HG02571 (cell line): ENCODE measurements around the gene MARK4.
"Not testable (repeated sequence)": the region's sequence is repeated elsewhere in the genome, so short reads cannot be mapped to it uniquely, and the experiment has no call there.

ENCODE experiments used
- ATAC-seq: cut with Tn5 transposase; IDR thresholded peaks from one replicate; pipeline ENCODE4 v1.9.1; 2021; ENCODE audit warnings: mild to moderate bottlenecking, moderate library complexity; ENCODE audit not compliant: unreplicated experiment

Gene MARK4

DNA sequence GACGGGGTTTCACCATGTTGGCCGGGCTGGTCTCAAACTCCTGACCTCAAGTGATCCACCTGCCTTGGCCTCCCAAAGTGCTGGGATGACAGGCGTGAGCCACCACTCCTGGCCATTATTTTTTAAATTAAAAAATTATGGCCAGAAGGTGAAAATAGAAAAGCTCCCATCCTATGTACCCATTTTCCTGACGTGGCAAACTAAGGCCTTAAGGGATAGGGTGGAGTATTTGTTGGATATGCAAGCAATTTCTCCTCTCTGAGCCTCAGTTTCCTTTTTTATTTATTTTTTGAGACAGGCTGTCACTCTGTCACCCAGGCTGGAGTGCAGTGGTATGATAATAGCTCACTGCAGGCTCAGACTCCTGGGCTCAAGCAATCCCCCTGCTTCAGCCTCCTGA is 83.8 kb downstream of the MARK4 start:
- not testable (repeated sequence) for ATAC-seq

DNA sequence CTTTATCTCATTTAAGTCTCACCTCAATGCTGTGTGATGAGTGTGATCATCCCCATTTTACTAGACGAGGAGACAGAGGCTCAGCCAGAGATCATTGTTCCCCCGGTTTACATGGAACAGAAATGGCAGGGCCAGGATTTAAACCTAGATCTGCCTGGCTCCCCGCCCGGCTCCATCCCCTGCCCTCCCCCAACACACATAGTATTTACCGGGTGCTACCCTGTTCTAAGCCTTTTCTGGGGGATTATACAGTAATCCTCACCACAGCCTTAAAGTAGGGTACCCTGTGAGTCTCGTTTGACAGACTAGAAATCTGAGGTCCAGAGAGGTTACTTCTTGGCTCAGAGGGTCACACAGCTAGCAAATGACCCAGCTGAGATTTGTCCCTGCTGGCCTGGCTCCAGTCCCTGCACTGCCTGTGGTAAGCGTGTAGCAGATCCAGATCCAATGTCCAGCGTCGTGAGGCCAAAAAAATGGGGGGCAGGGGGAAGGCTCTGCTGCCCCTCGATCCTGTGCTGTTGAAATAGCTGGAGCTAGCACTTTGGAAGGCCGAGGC is 85.7 kb downstream of the MARK4 start:
- no peak for ATAC-seq

DNA sequence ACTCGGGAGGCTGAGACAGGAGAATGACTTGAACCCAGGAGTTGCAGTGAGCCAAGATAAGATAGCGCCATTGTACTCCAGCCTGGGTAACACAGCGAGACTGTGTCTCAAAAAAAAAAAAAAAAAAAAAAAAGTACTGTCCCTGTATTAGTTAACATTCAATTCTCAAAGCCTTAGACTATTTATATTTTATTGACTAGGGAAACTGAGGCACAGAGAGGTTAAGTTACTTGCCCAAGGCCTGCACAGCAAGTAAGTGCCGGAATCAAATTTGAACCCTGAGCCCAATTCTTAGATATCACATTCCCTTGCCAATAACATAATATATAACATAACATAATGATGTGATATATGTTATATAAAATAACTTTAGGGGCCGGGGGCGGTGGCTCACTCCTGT is 88.6 kb downstream of the MARK4 start:
- no peak for ATAC-seq

DNA sequence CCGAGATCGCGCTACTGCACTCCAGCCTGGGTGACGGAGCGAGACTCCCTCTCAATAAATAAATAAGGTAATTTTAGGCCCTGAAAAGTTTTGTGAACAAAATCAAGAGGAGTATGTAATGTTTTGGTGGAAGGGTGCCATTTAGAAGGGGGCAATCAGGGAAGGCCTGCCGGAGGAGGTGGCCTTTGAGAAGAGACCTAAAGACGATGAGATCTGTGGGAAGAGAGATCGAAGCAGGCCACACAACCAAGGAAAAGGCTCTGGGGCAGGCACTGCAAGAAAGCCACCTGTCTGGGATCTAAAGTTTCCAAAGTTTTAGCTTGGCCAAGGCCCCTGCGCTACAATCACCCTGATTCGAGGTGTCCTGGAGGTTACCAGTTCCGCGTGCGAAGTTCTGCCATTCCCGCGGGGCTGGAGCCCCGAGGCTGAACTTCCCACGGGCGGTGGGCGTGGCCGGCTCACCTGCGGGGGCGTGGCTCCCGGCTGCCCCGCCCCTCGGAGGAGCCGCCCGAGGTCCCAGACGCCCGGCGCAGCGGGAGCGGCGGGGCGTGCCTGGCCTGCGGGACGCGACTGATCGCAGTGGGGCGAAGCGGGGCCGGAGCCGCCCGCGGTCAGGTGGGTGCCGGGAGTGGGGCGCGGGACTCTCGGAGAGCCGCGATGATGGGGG is 89.3 kb downstream of the MARK4 start, which contains the start of gene KLC3:
Gene KLC3 (plus strand): TSS at position 519 of the 667 bp plus-strand sequence. CDS start 4,792 bp downstream, outside the sequence.
- ATAC-seq, result no peak

DNA sequence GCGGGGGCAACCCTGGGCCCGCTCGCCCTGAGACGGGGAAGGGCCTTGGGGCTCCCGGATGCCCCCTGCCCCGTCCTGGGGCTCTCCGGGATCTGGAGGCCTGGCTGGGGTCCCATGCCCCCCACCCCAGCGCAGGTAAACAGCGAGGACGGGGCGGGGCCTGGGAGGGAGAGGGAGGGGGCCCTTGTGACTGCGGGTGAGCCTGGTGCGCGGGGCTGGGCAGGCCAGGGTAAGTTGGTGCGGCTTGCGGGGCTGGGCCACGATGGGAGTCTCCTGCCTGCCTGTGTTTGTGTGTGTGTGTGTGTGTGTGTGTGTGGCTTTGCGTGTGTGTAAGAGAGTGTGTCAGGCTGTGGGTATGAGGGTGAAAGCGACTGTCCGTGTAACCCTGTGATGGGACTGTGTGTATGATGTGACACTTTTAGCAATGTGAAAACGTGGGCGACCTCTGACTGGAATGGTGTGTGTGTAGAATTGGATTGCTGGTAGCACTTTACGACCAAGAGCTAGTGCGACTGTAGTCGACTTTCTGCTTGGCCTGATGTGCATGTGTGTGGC is 89.9 kb downstream of the MARK4 start:
- no peak for ATAC-seq

DNA sequence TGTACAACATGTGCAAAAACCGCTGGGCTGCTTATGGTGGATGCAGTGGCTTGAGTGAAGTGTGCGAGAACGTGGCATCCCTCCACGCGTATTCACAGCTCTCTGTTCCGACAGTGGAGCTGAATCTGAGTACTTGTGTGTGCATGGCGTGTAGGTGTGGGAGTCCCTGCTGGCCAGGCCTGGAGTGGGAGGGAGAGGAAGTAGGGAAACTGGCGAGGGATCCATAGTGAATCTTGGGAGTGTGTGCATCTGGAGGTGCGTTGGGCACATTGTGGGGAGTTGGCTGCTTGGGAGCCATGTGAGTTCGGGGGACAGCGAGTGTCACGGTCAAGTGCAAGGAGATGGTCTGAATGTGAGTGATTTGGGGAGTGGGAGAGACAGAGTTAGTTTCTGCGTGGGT is 91.8 kb downstream of the MARK4 start:
- no peak for ATAC-seq

DNA sequence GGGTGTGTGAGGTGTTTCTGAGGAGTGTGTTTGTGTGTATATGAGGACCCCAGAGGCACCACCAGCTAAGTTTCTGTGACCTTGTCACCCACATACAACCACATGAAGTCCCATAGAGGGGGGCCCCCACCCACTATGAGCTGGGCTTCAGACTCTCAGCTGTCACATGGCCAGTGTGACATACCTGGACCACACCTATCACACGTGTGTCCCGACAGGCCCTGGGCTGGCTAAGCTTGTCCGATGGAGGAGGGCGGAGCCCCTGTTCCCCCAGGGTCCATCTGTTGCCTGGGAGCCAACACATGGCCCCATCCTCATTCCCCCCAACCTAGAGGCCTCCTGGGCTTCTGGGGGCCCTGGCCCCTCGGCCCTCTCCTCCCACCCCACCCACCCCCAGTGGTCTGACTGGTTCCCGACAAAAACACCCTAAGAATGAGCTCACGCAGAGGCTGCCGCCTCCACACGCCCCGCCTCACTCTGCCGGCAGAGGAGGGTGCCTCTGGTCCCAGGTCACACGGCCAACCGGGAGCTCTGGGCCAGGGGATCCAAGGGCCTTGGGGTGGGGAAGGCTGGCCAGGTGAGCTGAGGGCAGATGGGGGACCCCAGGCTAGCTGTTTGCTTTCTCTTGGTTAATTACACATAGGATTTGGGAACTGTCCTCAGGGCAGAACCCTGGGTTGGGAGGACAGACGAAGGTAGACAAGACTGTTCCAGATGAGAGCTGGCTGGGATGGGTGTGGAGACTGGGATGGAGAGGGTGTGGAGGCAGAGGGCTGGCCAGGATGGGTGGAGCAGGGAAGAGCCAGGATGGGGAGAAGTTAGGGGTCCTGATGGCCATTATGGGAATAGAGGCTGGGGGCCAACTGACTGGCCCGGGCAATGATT is 93.8 kb downstream of the MARK4 start:
- ATAC-seq, result no peak

DNA sequence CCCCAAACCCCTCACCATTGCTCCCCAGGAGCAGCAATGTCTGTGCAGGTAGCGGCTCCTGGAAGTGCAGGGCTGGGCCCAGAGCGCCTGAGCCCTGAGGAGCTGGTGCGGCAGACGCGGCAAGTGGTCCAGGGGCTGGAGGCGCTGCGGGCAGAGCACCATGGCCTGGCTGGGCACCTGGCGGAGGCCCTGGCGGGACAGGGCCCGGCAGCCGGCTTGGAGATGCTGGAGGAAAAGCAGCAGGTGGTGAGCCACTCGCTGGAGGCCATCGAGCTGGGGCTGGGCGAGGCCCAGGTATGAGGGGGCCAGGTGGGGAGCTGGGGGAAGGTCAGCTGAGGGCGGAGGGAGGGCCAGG is 94.4 kb downstream of the MARK4 start:
- no peak for ATAC-seq

DNA sequence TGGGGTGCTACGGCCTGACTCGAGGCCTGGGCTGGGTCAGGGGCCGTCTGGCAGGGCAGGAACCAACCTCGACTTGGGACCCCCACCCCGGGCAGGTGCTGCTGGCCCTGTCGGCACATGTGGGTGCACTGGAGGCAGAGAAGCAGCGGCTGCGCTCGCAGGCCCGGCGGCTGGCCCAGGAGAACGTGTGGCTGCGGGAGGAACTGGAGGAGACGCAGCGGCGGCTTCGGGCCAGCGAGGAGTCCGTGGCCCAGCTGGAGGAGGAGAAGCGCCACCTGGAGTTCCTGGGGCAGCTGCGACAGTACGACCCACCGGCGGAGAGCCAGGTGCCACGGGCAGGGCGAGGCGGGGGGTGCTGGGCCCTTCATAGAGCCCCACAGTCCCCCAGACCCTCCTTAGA is 95.4 kb downstream of the MARK4 start:
- ATAC-seq, result no peak

DNA sequence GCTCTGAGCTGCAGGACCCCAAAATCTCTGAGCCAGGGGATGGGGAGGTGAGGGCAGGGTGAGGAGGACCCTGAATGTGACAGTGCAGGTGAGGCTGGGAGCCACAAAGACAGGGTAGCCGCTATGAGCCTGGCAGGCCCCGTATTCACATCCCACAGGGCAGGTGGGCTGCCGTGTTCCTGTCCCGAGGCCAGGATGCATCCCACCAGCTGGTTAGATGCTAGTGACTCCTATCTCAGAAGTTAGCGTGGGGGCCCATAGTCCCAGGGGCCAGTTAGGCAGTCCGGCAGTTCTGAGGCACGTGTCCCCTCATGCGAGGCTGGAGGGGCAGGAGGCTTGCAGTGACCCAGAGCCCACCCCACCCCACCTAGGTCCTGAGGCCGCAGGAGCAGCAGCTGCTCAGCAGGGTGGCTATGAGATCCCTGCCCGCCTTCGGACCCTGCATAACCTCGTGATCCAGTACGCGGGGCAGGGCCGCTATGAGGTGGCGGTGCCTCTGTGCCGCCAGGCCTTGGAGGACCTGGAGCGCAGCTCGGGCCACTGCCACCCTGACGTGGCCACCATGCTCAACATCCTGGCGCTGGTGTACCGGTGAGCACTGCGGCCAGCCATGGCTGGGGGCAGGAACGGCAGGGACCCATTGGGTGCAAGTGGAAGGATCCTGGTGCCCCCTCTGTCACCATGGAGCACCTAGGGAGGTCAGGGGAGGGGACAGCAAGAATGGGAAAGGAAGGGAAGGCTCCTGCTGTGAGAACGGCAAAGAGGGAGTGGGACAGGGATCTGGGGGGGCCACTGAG is 96.7 kb downstream of the MARK4 start:
- ATAC-seq, result no peak

DNA sequence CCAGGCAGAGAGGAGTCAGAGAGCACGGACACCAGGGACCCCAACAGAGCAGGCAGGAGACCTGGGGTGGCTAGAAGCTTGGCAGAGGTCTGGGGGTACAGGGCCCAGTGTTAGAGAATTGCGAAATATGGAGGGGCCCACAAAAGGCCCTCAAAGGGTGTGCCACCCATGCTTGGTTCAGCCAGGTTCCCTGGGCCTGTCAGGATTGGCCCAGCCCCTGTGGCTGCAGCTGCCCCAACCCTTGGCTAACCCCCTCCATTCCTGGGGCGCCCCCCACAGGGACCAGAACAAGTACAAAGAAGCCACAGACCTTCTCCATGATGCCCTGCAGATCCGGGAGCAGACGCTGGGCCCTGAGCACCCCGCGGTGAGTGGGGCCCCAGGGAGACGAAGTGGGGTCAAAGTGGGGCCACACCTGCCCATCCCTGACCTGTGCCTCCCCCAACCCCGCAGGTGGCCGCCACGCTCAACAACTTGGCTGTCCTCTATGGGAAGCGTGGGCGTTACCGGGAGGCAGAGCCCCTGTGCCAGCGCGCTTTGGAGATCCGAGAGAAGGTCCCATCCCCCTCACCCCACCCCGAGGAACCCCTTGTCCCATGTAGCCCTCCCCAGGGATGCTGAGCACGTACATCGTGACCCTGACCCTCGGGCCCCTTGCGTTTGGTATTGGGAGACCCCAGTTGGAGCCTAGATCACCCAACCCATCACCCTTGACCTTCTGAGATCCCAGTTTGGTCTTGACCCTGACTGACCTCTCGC is 97.5 kb downstream of the MARK4 start:
- ATAC-seq, result no peak

DNA sequence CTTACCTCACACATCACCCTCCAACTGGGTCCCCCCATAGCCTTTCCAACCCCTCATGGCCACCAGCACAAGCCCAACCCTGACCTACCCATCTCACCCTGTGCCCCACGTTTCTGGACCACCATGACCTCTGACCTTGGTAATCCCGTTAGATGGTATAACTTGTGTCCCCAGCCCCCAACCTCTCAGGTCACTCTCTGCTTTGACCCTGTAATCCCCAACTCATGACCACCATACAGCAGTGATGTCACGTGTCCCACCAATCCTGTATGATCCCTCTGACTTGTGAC is 98.0 kb downstream of the MARK4 start:
- no peak for ATAC-seq

DNA sequence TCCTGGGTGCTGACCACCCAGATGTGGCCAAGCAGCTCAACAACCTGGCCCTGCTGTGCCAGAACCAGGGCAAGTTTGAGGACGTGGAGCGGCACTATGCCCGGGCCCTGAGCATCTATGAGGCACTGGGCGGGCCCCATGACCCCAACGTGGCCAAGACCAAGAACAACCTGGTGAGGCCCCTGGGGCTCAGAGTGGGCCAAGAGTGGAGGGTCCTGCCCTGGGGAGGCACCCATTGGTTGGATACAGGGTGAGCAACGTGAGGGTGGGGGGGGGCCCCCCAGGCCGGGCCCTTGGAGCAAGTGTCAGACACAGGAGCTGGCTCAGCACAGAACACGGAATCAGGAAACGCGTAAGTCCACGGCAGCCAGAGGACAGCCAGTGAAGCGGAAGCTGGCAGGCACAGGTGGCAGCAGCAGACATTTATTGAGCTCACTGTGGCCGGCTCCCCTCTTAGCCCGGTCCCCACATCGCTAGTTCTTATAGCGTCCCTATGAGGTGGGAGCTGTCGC is 98.4 kb downstream of the MARK4 start:
- ATAC-seq, result no peak

DNA sequence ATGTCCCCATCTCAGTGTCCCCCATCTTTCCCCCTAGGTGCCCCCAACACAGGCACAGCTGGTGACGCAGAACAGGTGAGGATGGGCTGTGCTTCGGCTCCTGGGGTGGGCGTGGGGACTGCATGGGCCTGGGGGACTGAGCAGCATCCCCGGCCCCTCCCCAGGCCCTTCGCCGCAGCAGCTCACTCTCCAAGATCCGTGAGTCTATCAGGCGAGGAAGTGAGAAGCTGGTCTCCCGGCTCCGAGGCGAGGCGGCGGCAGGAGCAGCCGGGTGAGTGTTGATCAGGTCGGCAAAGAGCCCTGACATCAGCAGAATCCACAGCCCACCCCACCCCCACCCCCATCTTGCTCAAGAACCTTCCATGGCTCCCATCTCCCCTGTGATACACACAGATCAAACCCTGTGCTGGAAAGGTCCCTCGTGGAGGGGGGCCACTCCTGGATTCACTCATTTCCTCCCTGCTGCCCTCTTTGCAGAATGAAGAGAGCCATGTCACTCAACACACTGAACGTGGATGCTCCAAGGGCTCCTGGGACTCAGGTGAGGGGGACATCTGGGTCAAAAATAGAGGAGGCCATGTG is 99.5 kb downstream of the MARK4 start:
- ATAC-seq, result no peak

DNA sequence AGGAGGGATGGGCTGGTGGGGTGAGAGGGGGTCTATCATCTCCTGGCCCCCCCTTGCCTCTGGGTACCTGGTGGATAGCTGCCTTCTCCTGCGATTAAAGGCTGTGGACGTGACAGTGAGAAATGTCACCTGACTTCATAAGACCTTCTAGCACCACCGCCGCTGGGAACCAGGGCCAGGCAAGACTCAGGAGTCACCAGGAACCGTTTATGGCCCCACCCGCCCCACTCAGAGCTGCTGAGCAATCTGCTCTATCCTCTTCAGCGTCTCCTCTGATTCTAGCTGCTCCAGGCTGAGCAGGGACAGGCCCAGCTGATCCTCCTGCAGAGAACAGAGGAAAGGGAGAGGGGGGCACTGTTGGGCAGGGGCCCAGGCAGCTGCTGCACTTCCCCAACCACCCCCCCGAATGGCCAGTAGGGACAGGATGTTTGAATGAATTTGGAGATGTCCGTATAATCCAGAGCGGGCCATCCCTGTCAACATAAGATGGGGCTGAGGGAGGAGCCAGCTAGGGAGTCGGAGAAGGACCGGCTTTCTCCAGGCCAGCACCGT is 100.4 kb downstream of the MARK4 start:
- no peak for ATAC-seq

DNA sequence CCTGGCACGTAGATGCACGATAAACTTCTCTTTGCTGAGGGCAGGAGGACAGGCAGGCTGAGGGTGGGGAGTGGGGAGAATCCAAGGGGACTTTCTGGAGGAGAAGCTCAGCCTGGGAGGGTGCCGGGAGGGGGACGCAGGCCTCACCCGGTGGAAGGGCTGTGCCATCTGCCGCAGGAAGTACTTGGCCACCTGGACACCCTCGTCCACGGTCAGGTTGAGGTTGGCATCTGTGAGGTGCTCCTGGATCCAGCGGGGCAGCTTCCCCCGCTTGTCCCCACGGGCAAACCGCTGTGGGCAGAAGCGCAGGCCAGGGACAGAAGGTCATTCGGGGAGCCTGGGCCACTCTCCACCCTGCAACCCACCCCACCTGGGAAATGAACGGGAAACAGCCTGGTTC is 101.0 kb downstream of the MARK4 start:
- ATAC-seq, result no peak

DNA sequence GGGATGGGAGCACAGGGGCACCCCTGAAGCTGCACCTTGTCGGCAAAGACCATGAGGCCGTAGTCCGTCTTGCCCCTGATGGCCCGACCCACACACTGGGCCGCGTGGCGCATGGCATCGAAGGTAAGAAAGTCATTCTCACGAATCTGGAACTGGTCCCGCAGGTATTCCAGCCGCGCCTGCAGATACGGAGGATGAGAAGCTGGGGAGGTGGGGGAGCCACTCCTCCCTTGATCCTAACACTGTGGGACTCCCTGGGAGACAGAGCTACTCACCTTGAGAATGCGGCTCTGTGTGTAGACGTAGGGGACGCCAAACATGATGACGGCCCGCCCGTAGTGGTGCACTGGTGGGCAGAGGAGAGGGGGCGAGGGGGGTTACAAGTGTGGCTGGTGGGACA is 101.4 kb downstream of the MARK4 start:
- no peak for ATAC-seq

DNA sequence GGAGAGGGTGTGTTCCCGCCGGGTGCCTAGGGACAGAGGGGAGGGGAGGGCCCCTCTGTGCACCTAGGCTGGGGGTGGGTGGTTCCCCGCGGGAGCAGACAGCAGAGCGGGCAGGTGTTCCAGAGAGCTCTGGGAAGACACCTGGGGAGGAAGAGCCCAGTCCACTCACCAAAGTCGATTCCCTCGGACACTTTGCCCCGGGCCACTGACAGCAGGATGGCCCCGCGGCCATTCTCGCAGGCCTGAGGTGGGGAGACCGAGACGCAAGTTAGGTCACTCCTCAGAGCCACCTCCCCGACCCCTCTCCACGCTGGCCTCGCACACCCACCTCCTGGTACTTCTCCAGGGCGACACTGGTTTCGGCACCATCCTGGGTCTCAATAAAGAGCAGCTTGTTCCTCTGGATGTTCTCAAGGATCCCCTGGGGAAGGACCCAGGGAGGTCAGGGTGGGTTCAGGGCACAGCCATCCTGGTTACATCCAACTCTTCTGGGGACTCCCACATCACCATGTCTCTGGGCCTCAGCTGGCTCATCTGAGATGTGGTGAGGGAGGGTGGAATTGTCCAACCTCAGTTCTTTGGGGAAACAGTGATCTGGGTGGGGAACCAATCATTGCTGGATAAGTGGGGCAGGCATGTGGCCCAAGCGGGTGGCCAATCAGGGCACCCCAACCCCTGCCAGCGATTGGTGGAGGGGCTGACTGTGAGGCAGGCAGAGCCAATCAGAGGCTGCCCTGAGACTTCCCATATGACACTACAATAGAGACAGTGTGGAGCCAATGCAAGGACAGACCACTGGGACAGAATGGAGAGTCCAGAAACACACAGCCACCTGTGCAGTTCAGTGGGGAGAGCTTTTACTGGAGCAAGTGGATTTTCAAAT is 102.1 kb downstream of the MARK4 start:
- ATAC-seq, result no peak
